T-helper 2 cell treated with Interferon-gamma antibody and Interleukin-4, amounts not matched to agents 5 μg/mL and 100 μg/mL, for 36 hours (primary cell): Measurements from ENCODE around the gene MTPN.

Experiments used
- DNase-seq: peaks from one replicate; pipeline ENCODE4 v3.0.0; 2021; ENCODE audit warnings: low spot score
- H3K27ac Mint-ChIP-seq: one replicate; pipeline ENCODE4 v1.8.0; 2021; ENCODE audit warnings: mild to moderate bottlenecking, mixed read lengths
- H3K27me3 Mint-ChIP-seq: one replicate; pipeline ENCODE4 v1.8.0; 2021; ENCODE audit warnings: low read depth, mixed read lengths
- H3K36me3 Mint-ChIP-seq: one replicate; pipeline ENCODE4 v1.8.0; 2021; ENCODE audit warnings: low read depth, mixed read lengths
- H3K4me1 Mint-ChIP-seq: one replicate; pipeline ENCODE4 v1.8.0; 2021; ENCODE audit warnings: low read depth, mixed read lengths
- H3K4me3 Mint-ChIP-seq: one replicate; pipeline ENCODE4 v1.8.0; 2022; ENCODE audit warnings: mild to moderate bottlenecking, moderate library complexity, mixed read lengths
- H3K9me3 Mint-ChIP-seq: one replicate; pipeline ENCODE4 v1.8.0; 2021; ENCODE audit warnings: mixed read lengths

MTPN gene

GRCh38 chr7:135918134-135918533 is 59.0 kb downstream of the MTPN start:
- no peaks in the 10 kb centered on the region for H3K27me3 Mint-ChIP-seq
- no peaks in the 10 kb centered on the region for H3K9me3 Mint-ChIP-seq
- H3K4me3 Mint-ChIP-seq = no peak overlapping the region
- no peak for DNase-seq
- H3K4me1 Mint-ChIP-seq = no peaks in the 10 kb centered on the region
- no peak overlapping the region for H3K27ac Mint-ChIP-seq
- H3K36me3 Mint-ChIP-seq = peaks cover 5% of the 10 kb centered on the region

GRCh38 chr7:135917721-135918120 is 59.4 kb downstream of the MTPN start:
- H3K4me3 Mint-ChIP-seq = no peak overlapping the region
- no peak for DNase-seq
- H3K4me1 Mint-ChIP-seq = no peaks in the 10 kb centered on the region
- H3K27ac Mint-ChIP-seq = no peak overlapping the region
- peaks cover 5% of the 10 kb centered on the region for H3K36me3 Mint-ChIP-seq
- H3K27me3 Mint-ChIP-seq = no peaks in the 10 kb centered on the region
- H3K9me3 Mint-ChIP-seq = no peaks in the 10 kb centered on the region

GRCh38 chr7:135914346-135914745 is 62.8 kb downstream of the MTPN start:
- Mint-ChIP-seq H3K4me1 (no peaks in the 10 kb centered on the region), H3K36me3 (no peaks in the 10 kb centered on the region), H3K27ac (no peak overlapping the region), H3K9me3 (no peaks in the 10 kb centered on the region), H3K4me3 (no peak overlapping the region), H3K27me3 (peaks cover 7% of the 10 kb centered on the region)
- DNase-seq = no peak

- H3K27me3 Mint-ChIP-seq = peaks cover 7% of the 10 kb centered on the region
- no peak for DNase-seq
- H3K36me3 Mint-ChIP-seq = no peaks in the 10 kb centered on the region
- H3K27ac Mint-ChIP-seq = no peak overlapping the region
- no peak overlapping the region for H3K4me3 Mint-ChIP-seq
- H3K9me3 Mint-ChIP-seq = no peaks in the 10 kb centered on the region
- H3K4me1 Mint-ChIP-seq = no peaks in the 10 kb centered on the region
Measured at GRCh38 chr7:135913404-135913803, 63.8 kb downstream of the MTPN start.

GRCh38 chr7:135911099-135911498 is 66.1 kb downstream of the MTPN start:
- Mint-ChIP-seq H3K27me3 (peaks cover 7% of the 10 kb centered on the region), H3K27ac (no peak overlapping the region), H3K4me1 (no peaks in the 10 kb centered on the region), H3K4me3 (no peak overlapping the region), H3K9me3 (no peaks in the 10 kb centered on the region), H3K36me3 (no peaks in the 10 kb centered on the region)
- DNase-seq = no peak

- Mint-ChIP-seq H3K27me3 (peaks cover 7% of the 10 kb centered on the region), H3K4me3 (no peak overlapping the region), H3K27ac (no peak overlapping the region), H3K4me1 (no peaks in the 10 kb centered on the region), H3K9me3 (no peaks in the 10 kb centered on the region), H3K36me3 (no peaks in the 10 kb centered on the region)
- DNase-seq = no peak
Measured at GRCh38 chr7:135910393-135911036, 66.6 kb downstream of the MTPN start.

GRCh38 chr7:135905858-135906257 is 71.3 kb downstream of the MTPN start:
- Mint-ChIP-seq H3K4me3 (no peak overlapping the region), H3K36me3 (no peaks in the 10 kb centered on the region), H3K4me1 (no peaks in the 10 kb centered on the region), H3K9me3 (no peaks in the 10 kb centered on the region), H3K27ac (no peak overlapping the region), H3K27me3 (no peaks in the 10 kb centered on the region)
- DNase-seq = no peak

GRCh38 chr7:135905355-135905754 is 71.8 kb downstream of the MTPN start:
- H3K27me3 Mint-ChIP-seq = no peaks in the 10 kb centered on the region
- no peaks in the 10 kb centered on the region for H3K9me3 Mint-ChIP-seq
- no peaks in the 10 kb centered on the region for H3K4me1 Mint-ChIP-seq
- H3K4me3 Mint-ChIP-seq = no peak overlapping the region
- H3K36me3 Mint-ChIP-seq = no peaks in the 10 kb centered on the region
- DNase-seq = no peak
- H3K27ac Mint-ChIP-seq = no peak overlapping the region

- Mint-ChIP-seq H3K4me1 (no peaks in the 10 kb centered on the region), H3K27ac (no peak overlapping the region), H3K36me3 (no peaks in the 10 kb centered on the region), H3K9me3 (no peaks in the 10 kb centered on the region), H3K4me3 (no peak overlapping the region), H3K27me3 (no peaks in the 10 kb centered on the region)
- no peak for DNase-seq
Measured at GRCh38 chr7:135904282-135904681, 72.9 kb downstream of the MTPN start.

- no peaks in the 10 kb centered on the region for H3K9me3 Mint-ChIP-seq
- no peaks in the 10 kb centered on the region for H3K4me1 Mint-ChIP-seq
- no peak for DNase-seq
- no peak overlapping the region for H3K4me3 Mint-ChIP-seq
- H3K27me3 Mint-ChIP-seq = no peaks in the 10 kb centered on the region
- no peak overlapping the region for H3K27ac Mint-ChIP-seq
- H3K36me3 Mint-ChIP-seq = no peaks in the 10 kb centered on the region
Measured at GRCh38 chr7:135901585-135902540, 75.3 kb downstream of the MTPN start.

- no peak for DNase-seq
- no peaks in the 10 kb centered on the region for H3K9me3 Mint-ChIP-seq
- no peaks in the 10 kb centered on the region for H3K27me3 Mint-ChIP-seq
- H3K4me1 Mint-ChIP-seq = no peaks in the 10 kb centered on the region
- no peak overlapping the region for H3K27ac Mint-ChIP-seq
- H3K36me3 Mint-ChIP-seq = no peaks in the 10 kb centered on the region
- no peak overlapping the region for H3K4me3 Mint-ChIP-seq
Measured at GRCh38 chr7:135900065-135900546, 77.1 kb downstream of the MTPN start.

GRCh38 chr7:135899458-135900064 is 77.6 kb downstream of the MTPN start:
- H3K36me3 Mint-ChIP-seq = no peaks in the 10 kb centered on the region
- no peaks in the 10 kb centered on the region for H3K9me3 Mint-ChIP-seq

GRCh38 chr7:135898226-135898625 is 78.9 kb downstream of the MTPN start:
- Mint-ChIP-seq H3K4me1 (no peaks in the 10 kb centered on the region), H3K27me3 (no peaks in the 10 kb centered on the region), H3K9me3 (no peaks in the 10 kb centered on the region), H3K36me3 (no peaks in the 10 kb centered on the region), H3K27ac (no peak overlapping the region), H3K4me3 (no peak overlapping the region)
- no peak for DNase-seq

More at GRCh38 chr7:135899458-135900064, 77.6 kb downstream of the MTPN start:
- H3K4me3 Mint-ChIP-seq = no peak overlapping the region
- no peak for DNase-seq
- no peak overlapping the region for H3K27ac Mint-ChIP-seq
- H3K4me1 Mint-ChIP-seq = no peaks in the 10 kb centered on the region
- H3K27me3 Mint-ChIP-seq = no peaks in the 10 kb centered on the region

- H3K27me3 Mint-ChIP-seq = no peaks in the 10 kb centered on the region
- H3K9me3 Mint-ChIP-seq = no peaks in the 10 kb centered on the region
- no peak overlapping the region for H3K27ac Mint-ChIP-seq
- H3K36me3 Mint-ChIP-seq = no peaks in the 10 kb centered on the region
- no peak for DNase-seq
- H3K4me1 Mint-ChIP-seq = no peaks in the 10 kb centered on the region
- H3K4me3 Mint-ChIP-seq = no peak overlapping the region
Measured at GRCh38 chr7:135894816-135895215, 82.3 kb downstream of the MTPN start.
